ENCODE data around the gene ADGRG2.

The ADGRG2 gene

GRCh38 chrX:18946157-18946556, 176.1 kb downstream of the ADGRG2 start:
- peak; percentile 3 for DNase-seq

- DNase-seq, result no peak
These were observed 176.8 kb downstream of the ADGRG2 start for GRCh38 chrX:18945483-18945882.

- DNase-seq, result no peak
These were observed 177.8 kb downstream of the ADGRG2 start for GRCh38 chrX:18944482-18944881.

GRCh38 chrX:18941896-18942295, 180.4 kb downstream of the ADGRG2 start:
- no peak for DNase-seq

Measured in fibroblast of skin of right quadriceps (primary cell).